Right lung (tissue), 5 donors: ENCODE measurements around the gene FHIP1B. TPM values are rescaled to one million over a fixed set of nuclear protein-coding genes. Genes with fewer than 3 reads are reported as not detected.

Experiments used
- DNase-seq, 2 donors: peaks; one replicate each; pipeline ENCODE4 v3.0.0-alpha.2; 2013
- polyA plus RNA-seq, 5 donors: library from polyadenylated mRNA; unstranded; fragments of 120-200 nt; gene quantifications; one replicate each; pipeline versions ENCODE4 v1.2.1 to v1.2.3, GENCODE V29; 2013; ENCODE audit warnings: inconsistent platforms in 1 of 5, low replicate concordance in 1 of 5; ENCODE audit not compliant: insufficient read length in 5 of 5, insufficient read depth in 1 of 5

The FHIP1B gene
- polyA plus RNA-seq, 5 donors = 45.8 to 65.5 (median 60.2) TPM

DNA sequence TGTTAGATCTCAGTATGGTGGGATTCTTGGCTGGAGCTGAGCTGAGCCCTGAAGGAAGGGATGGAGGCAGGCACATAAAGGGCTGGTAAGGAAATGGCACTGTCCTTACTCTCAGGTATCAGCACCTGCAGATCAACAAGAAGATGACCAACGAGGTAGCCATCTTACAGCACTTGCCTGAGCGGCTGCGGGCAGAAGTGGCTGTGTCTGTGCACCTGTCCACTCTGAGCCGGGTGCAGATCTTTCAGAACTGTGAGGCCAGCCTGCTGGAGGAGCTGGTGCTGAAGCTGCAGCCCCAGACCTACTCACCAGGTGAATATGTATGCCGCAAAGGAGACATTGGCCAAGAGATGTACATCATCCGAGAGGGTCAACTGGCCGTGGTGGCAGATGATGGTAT is 6.9 kb upstream of the FHIP1B start:
- DNase-seq = no peak

DNA sequence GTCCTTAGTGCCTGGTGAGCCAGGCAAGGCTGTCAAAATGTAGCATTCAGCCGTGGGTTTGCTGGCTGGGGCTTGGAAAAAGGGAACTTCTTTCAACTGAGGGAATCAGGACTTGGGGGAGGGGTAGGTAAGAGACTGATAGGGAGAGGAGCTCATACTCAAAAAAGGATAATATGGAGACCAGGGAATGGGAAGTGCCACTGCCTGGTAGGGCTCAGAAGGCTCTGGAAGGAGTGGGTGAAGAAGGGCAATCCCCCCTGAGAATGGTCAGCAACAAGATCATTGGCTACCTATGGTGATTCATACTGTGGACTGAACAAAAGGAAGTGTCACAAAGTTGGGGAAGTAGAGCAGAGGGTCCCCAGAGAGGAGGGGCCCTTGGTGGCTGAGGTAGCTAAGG is 6.3 kb upstream of the FHIP1B start:
- DNase-seq = no peak

GRCh38 chr11:6240139-6240538 is 5.7 kb upstream of the FHIP1B start:
- DNase-seq = no peak

DNA sequence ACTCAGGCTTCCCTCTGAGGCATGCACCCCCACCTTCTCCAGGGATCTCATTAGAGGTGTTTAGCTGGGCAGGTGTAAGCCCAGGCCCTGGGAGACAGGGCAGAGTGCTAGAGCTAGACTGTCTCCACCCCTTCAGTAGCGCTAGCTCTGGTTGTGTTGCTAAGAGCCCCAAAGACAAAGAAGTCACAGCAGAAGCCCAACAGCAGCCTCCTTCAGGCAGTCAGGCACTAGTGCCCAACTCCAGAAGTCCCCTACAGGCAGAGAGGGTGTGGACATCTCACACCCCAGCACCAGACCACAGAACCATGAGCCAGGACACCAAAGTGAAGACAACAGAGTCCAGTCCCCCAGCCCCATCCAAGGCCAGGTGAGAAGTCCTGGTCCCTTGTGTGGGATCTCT is 4.5 kb upstream of the FHIP1B start, which contains the start of gene CNGA4:
CNGA4 (plus strand) TSS at position 188 of the 400 bp plus-strand sequence; CDS start at position 306, 118 bp downstream.
- no peak for DNase-seq

GRCh38 chr11:6237761-6238302 is 3.4 kb upstream of the FHIP1B start:
- DNase-seq = no peak

GRCh38 chr11:6237266-6237665 is 2.8 kb upstream of the FHIP1B start:
- DNase-seq = no peak

DNA sequence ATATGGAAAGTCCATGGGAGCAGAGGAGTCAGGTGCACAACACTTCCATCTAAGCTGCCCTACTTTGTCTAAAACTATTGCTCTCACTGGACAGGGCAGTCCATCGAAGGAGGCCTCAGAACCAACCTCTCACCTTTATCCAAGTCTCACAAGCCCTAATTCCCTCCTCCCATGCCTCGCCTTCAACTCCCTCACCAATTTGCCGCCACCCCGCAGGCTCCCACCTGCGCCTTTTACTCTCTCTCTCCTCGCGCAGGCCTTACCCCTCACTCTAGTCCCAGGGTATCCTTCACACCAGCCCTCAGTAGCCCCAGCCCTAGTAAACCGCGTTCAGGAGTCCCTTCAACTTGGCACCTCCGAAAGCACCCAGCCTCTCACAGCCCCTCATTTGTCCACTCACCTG is 451 bp downstream of the FHIP1B start:
- DNase-seq = no peak

- DNase-seq = no peak
Measured at GRCh38 chr11:6232899-6233298, 1.5 kb downstream of the FHIP1B start.

DNA sequence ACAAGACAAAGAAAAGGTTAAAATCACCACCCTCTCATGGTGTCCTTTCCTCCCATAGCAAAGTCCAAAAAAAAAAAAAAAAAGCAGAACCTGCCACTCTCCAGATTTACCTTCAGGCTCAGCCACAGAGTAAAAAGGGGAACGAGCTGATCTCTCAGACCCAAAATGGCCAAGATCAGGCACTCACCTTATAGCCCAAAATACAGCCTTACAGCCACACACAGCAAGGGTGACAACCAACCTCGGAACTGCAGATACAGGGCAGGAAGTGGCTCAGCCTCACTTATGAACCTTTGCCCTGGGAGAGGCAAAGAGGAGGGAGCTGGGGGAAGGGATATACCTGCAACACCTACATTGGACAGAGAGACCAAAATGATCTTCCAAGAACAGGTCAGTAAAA is 4.5 kb downstream of the FHIP1B start:
- no peak for DNase-seq

GRCh38 chr11:6228520-6228919 is 5.9 kb downstream of the FHIP1B start:
- DNase-seq = no peak

GRCh38 chr11:6225896-6226295 is 8.5 kb downstream of the FHIP1B start:
- DNase-seq = no peak

GRCh38 chr11:6225024-6225423 is 9.4 kb downstream of the FHIP1B start:
- no peak for DNase-seq

DNA sequence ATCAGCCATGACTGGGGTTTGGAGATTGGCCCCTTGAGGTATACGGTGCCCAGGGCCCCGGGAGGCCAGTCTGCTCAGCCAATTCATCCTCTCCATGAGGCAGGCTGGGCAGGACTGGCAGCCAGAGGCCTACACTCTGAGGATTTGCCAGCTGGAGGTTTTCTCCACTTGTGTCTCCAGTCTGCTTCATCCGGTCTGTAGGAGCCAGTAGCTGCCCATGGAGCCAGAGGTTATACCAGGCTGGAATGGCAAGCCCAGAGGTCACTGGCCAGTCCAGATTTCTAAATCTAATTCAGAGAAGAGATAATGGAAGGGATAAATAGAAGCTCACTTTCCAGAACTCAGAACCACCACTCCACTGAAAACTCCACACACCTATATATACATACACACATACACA is 10.0 kb downstream of the FHIP1B start:
- DNase-seq = no peak

- DNase-seq = no peak
Measured at GRCh38 chr11:6223854-6224253, 10.6 kb downstream of the FHIP1B start.

DNA sequence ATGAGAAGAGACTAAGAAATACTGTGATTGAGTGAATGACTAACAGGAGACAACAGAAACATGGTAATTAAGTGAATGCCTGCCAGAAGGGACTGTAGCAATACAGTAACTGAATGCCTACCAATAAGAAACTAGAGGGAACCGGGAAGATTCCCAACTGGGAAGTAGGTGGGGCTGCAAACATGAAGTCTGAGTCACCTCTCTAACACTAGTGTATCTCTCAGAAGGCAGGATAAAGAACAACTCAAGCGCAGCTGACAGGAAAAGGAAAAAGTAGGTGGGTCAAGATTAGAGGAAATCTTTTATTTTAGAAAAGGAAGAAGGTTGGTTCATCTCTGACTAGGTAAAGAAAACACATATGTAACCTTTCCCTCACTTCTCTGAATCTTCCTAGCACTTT is 15.1 kb downstream of the FHIP1B start:
- DNase-seq = no peak

- DNase-seq = no peak
Measured at GRCh38 chr11:6217722-6218121, 16.7 kb downstream of the FHIP1B start.

DNA sequence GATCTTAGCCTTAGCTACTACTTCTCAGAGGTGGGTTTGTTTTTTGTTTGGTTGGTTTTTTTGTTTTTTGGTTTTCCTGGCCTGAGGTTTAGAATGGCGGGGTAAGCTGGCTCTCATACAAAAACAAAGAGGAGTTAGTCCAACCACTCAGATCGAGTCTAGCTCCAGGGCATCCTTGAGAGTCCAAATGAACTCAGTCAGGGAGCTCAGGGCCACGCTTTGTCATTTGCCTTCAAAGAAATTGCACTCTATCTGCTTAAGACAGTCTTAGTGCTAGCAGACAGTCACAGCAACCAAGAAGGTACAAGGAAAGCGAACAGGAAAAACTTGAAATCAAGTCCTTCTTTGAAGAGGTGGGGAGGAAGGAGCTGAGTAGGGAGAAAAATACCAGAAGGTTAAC is 17.9 kb downstream of the FHIP1B start:
- no peak for DNase-seq

GRCh38 chr11:6214530-6214929 is 19.9 kb downstream of the FHIP1B start:
- DNase-seq = no peak

- no peak for DNase-seq
Measured at GRCh38 chr11:6210274-6210955, 24.0 kb downstream of the FHIP1B start.

DNA sequence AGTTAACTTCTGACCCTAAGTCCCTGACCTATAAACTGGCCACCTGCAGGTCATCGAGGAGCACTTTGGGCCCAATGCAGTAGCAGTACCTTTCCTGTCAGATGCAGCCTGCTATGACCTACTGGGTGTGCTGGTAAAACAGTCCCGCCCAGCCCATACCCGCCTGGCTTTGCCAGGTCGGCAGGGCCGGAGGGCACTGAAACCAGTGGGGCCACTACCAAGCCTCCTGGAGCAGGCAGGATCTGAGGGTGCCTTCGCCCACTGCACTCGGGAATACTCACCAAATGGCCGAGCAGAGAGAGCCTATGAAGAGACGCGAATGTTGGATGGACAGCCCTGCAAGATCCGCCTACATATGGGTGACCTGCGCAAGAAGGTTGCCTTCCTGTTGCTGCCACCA is 24.6 kb downstream of the FHIP1B start:
- no peak for DNase-seq

GRCh38 chr11:6206456-6207180 is 27.8 kb downstream of the FHIP1B start:
- DNase-seq = no peak

DNA sequence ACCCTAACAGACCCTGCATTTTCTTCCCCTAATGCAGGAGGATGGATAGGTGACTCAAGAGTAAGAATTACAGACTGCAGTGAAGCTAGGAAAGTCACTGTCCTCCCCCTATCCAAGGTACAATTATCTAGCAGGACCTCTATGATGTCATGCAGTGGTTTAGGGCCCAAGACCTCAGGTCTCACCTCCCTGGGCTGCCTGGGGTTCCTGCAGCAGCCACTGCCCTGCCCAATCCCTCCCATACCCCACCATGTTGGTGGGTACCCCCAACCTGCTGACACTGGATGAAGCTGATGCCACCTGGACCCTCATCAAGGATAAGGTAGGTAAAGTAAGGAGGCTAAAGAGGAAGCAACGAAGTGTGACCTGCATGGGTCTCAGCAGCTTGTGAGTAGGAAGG is 29.1 kb downstream of the FHIP1B start, which contains the start of gene C11orf42:
C11orf42 (plus strand) TSS at position 192 of the 400 bp plus-strand sequence; CDS start at position 251, 59 bp downstream.
- no peak for DNase-seq

DNA sequence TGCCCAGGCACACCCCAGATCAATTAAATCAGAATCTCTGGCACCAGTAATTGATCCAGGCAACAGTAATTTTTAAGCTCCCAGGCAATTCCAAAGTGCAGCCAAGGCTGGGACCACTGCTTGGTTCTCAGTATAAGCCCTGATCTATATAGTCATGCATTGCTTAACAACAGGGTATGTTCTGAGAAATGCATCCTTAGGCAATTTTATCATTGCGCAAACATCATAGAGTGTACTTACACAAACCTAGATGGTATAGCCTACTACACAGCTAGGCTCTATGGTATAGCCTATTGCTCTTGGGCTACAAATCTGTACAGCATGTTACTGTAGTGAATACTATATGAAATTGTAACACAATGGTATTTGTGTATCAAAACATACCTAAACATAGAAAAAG is 29.7 kb downstream of the FHIP1B start:
- DNase-seq = no peak
